MG63 (cell line): ENCODE measurements around the gene TBC1D10A. TPM values are rescaled to one million over a fixed set of nuclear protein-coding genes. Genes with fewer than 3 reads are reported as not detected.
A peak's percentile ranks its signal among the peaks of the same experiment; 100 is the strongest.

Experiments
- DNase-seq: peaks from one replicate; pipeline ENCODE4 v3.0.0-alpha.2; 2020
- H3K27me3 ChIP-seq: fragments of 250-450 bp; sonication (Bioruptor Pico); 2 replicates; pipeline ENCODE4 v1.5.1; 2020; ENCODE audit warnings: mild to moderate bottlenecking, moderate library complexity
- H3K36me3 ChIP-seq: fragments of 250-450 bp; sonication (Bioruptor Pico); 2 replicates; pipeline ENCODE4 v1.5.1; 2020; ENCODE audit warnings: mild to moderate bottlenecking, moderate library complexity
- H3K4me3 ChIP-seq: fragments of 250-450 bp; sonication (Bioruptor Pico); 2 replicates; pipeline ENCODE4 v1.5.1; 2020; ENCODE audit warnings: mild to moderate bottlenecking, moderate library complexity
- H3K9me3 ChIP-seq: fragments of 250-450 bp; sonication (Bioruptor Pico); 2 replicates; pipeline ENCODE4 v1.5.1; 2020; ENCODE audit warnings: mild to moderate bottlenecking, moderate library complexity
- total RNA-seq: library from RNA; depleted of rRNA; stranded (reverse); fragments of >200 nt; shearing (Covaris generic); gene quantifications from 2 replicates; pipeline ENCODE4 v1.2.3, GENCODE V29; 2014; ENCODE audit warnings: low replicate concordance

TBC1D10A gene
- total RNA-seq, 1 experiment from 2014 or later, result 25.7 TPM

DNA sequence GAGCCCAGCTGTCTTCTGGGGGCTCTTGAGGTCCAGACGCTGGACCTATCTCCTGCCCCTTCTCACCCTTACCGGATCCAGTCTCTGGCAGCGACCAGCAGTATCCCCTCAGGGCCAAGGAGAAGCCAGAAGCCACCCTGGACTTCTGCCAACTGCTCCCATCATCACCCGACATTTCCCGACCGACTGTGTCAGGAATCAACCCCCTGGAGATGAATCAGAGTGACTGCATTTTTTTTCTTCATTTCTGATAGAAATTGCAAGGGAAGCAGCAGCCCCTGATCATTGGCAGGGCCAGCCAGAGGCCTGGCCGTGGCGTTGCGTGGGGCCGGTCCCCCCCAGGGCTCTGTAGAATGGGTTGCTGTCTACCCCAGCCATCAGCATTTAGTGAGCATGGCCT lies 75.0 kb downstream of the TBC1D10A start:
- no peaks in the 10 kb centered on the region for H3K36me3 ChIP-seq
- no peak overlapping the region for H3K4me3 ChIP-seq
- peak; percentile 53 for DNase-seq
- H3K27me3 ChIP-seq, result no peaks in the 10 kb centered on the region
- no peaks in the 10 kb centered on the region for H3K9me3 ChIP-seq

DNA sequence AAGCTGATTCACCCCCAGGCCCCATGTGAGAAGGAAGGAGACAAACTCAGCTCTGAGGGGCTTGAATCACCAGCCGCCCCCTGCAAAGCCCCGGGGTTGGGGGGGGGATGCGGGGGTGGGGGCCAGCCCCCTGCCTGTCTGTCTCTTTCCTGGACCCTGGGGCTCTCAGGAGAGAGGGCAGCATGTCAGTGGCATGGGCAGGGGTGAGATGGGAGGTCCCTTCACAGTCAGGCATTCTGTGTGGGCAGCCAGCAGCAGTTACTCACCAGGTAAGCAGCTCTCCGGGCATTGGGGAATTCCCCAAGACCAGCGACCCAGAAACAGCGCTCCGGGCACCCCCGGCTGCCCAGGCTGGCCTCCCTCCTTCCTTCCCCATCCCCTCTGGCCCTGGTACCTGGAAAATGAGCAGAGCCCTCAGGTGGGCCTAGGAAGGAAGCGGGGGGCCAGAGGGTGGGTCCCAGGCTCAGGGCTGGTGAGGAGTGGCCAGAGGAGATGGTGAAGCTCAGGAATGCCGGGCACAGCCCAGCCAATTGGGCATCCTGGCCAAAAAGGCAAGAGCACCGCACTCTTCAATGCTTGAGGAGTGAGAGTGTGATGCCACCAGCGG lies 76.0 kb downstream of the TBC1D10A start:
- DNase-seq, result peak; percentile 88
- H3K9me3 ChIP-seq, result no peaks in the 10 kb centered on the region
- no peak overlapping the region for H3K4me3 ChIP-seq
- H3K36me3 ChIP-seq, result peaks cover 2% of the 10 kb centered on the region; the same call in 1 of the 2 replicates
- no peaks in the 10 kb centered on the region for H3K27me3 ChIP-seq

DNA sequence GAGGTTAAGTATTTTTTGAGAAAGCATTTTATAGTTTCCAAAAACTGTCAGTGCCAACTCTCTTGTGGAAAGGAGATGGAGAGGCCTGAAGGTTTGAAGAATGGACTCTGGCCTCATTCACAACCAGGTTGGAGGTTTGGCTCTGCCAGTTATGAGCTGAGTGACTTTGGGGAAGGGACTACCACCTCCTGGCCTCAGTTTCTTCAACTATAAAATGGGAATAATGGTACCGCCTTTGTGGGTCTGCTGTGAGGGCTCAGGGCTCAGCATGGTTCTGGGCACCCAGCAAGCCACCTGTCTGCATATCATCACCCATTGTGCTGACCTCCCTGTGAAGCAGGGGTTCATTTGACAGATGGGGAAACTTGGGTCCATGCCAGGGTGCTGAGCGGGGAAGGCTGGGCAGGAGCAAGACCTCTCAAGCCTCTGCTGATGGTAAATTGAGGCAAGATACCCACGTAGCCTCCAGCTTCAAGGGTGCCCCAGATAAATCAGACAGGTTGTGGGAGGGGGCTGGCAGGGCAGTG lies 76.6 kb downstream of the TBC1D10A start:
- no peaks in the 10 kb centered on the region for H3K9me3 ChIP-seq

DNA sequence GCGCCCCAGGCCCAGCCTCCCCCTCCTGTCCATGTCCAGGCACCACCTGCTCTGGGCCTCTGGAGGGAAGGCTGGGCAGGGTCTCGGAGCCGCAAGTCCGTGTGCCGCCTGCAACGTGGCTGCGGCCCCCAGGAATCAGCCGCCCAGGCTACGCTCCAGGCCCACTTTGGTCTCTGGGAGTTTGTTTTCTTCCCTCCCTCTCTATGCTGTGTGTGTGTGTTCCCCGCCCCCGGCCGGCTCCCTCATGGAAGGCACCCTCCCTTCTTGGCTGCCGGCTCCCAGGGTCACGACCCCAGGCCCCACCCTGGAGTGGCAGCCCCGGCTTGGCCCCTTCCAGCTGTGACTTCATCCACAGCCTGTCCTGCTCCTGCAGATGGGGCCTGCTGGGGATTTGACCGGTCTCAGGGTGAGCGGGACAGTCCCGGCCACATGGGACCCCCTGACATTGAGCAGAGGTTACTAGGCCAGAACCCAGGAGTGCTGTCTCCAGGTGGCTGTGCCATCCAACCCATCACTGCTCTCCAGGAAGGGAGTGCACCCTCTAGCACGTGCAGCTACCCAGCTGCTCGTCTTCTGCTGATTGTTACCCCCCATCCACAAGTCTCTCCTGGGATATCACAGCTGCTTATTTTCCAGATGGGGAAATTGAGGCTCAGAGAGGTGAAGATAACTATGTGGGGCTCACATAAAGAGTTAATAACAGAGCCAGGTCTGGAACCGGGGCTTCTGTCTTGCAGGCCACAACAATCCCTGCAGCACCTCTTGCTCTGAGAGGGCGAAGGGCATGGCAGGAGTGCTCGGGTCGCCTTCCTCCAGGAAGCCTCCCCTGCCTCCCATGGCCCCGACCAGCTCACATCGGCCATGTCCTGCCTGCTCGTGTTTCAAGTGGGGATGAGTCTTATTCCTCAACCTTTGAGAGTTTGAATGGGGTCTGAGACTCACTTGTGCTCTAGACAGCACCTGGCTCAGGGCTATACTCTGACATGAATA lies 77.4 kb downstream of the TBC1D10A start:
- DNase-seq, result peak; percentile 89
- H3K27me3 ChIP-seq, result no peaks in the 10 kb centered on the region

More for the DNA sequence above, 76.6 kb downstream of the TBC1D10A start:
- peaks cover 3% of the 10 kb centered on the region; the same call in 1 of the 2 replicates for H3K36me3 ChIP-seq
- no peak overlapping the region for H3K4me3 ChIP-seq
- DNase-seq, result no peak
- no peaks in the 10 kb centered on the region for H3K27me3 ChIP-seq

DNA sequence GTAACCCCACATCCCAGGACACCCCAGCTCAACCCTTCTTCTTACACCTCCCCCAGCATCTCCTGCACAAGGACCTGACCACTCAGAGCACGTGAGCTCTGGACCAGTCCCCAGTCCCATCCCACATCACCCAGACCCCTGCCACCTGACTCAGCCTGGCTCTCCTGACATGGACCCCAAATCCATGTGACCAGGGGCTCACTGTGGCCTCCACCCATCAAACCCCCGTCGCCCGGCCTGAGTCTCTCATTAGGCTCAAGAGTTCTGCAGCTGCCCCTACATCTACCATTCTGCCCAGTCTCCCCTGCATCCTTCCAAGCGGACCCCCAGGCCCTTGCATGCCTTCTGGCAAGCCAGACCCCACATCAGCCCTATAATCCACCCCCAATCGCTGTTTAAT lies 78.3 kb downstream of the TBC1D10A start:
- DNase-seq, result no peak
- H3K36me3 ChIP-seq, result peaks cover 19% of the 10 kb centered on the region
- no peak overlapping the region for H3K4me3 ChIP-seq
- H3K9me3 ChIP-seq, result no peaks in the 10 kb centered on the region
- no peaks in the 10 kb centered on the region for H3K27me3 ChIP-seq

More for the DNA sequence above, 77.4 kb downstream of the TBC1D10A start:
- Histone ChIP-seq H3K36me3 (peaks cover 10% of the 10 kb centered on the region), H3K4me3 (no peak overlapping the region), H3K9me3 (no peaks in the 10 kb centered on the region)

DNA sequence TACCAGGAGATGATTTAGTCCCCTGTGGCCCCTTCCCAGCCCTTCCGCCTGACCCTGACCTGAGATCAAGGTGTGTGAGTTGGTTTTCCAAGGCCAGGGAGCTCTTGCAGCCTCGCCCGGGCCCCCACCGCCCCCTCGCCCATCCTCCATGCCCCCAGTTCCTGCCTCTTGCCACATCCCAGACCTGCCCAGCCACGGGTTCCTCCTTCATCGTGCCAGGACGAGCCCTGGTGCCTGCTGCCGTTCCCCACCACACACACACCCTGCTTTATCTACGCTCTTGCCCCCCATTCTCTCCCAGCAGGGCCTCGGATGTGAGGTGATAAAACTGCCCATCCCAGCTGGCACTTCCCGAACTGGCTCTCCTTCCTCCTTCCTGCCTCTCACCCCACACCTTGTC lies 78.8 kb downstream of the TBC1D10A start:
- H3K27me3 ChIP-seq, result no peaks in the 10 kb centered on the region
- DNase-seq, result no peak
- no peaks in the 10 kb centered on the region for H3K9me3 ChIP-seq
- peaks cover 24% of the 10 kb centered on the region for H3K36me3 ChIP-seq
- H3K4me3 ChIP-seq, result no peak overlapping the region

DNA sequence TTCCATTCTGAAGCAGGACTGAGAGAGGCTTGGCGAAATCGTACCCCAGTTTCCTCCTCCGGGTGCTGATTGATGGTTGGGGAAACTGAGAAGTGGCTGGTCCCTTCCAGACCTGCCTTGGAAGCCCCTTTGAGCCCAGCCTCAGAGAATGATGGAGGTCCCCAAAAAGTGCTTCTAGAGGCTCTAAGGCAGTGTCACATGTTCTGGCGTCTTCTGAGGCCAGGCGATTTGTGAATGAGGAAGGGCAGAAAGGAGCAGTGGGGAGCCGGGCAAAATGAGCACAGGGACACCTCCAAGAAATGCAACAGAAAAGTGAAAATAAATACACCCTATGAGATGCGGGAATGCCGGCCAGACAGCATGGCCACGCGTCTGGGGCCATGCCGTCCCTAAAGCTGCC lies 79.2 kb downstream of the TBC1D10A start:
- no peaks in the 10 kb centered on the region for H3K9me3 ChIP-seq
- H3K27me3 ChIP-seq, result no peaks in the 10 kb centered on the region
- H3K36me3 ChIP-seq, result peaks cover 27% of the 10 kb centered on the region
- no peak for DNase-seq
- no peak overlapping the region for H3K4me3 ChIP-seq

DNA sequence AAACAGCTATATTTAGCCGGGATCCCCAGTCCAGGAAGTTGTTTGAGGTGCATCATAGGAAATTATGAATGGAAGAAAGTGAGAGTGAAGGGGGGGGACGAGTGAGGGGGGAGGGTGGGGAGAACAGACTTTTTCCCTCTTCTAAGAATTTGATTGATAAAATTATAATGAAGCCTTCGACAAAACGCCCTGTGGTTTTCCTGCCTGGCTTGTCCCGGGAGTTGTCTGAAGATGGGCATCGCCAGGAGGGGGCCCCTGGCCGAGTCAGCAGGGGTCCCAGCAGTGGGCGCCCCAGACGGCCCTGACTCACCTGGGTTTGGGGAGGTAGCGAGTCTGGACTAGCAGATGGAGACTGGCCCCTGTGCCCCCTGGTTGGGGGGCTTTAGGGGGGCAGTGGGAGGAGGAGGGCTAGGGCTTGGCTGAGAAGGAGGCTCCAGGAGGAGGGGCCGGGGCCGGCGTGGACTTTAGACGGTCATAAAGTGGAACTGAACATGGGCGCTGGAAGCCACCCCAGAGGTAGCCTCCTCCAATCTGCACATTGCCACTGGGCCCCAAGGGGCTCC lies 79.8 kb downstream of the TBC1D10A start:
- peak; percentile 37 for DNase-seq
- Histone ChIP-seq H3K4me3 (peak overlapping the region; percentile 74), H3K27me3 (no peaks in the 10 kb centered on the region), H3K9me3 (no peaks in the 10 kb centered on the region), H3K36me3 (peaks cover 28% of the 10 kb centered on the region)

DNA sequence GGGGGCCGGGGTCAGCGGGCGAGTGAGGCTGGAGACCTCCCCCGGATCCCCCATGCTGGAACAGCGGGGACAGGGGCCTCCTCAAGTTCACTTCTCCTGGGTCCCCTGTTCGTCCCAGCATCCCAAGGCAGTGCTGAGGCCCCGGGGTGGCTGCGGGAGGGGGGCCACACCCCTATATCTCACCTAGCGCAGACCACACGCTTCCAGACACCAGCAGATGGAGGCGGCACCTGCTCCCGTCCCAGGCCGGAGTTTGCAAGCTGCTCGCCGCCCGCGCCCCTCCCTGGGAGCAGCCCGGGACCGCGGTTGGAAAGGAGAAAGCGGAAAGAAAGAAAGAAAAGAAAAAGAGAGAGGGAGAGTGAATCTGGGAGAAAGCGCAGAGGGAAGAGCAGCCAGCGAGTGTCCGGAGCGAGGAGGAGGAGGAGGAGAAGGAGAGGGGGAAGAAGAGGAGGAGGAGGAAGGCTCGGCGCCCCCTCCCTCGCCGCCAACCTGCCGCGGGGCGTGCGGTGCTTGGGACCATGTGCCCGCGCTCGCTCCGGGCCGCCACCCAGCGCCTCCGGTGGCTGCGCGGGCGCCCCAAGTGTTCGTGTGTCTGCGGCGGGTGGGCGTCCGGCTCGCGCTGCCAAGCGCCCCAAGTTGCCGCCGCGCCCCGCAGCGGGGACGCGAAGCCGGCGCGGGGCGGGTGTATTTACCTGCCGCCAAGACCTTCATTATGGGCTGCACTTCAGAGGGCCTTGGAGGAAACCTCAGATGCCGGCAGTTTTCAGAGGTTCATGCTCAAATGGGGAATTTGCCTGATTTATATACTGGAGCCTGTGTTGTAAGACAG lies 80.5 kb downstream of the TBC1D10A start, which contains the start of gene LIF:
Gene LIF (minus strand): TSS at position 775 of the 829 bp plus-strand sequence. CDS start 64 bp downstream, at position 711.
- peak; percentile 55 for DNase-seq
- no peaks in the 10 kb centered on the region for H3K9me3 ChIP-seq
- peaks cover 35% of the 10 kb centered on the region for H3K36me3 ChIP-seq
- H3K4me3 ChIP-seq, result peak within 1 kb of the TSS; percentile 74
- no peaks in the 10 kb centered on the region for H3K27me3 ChIP-seq

DNA sequence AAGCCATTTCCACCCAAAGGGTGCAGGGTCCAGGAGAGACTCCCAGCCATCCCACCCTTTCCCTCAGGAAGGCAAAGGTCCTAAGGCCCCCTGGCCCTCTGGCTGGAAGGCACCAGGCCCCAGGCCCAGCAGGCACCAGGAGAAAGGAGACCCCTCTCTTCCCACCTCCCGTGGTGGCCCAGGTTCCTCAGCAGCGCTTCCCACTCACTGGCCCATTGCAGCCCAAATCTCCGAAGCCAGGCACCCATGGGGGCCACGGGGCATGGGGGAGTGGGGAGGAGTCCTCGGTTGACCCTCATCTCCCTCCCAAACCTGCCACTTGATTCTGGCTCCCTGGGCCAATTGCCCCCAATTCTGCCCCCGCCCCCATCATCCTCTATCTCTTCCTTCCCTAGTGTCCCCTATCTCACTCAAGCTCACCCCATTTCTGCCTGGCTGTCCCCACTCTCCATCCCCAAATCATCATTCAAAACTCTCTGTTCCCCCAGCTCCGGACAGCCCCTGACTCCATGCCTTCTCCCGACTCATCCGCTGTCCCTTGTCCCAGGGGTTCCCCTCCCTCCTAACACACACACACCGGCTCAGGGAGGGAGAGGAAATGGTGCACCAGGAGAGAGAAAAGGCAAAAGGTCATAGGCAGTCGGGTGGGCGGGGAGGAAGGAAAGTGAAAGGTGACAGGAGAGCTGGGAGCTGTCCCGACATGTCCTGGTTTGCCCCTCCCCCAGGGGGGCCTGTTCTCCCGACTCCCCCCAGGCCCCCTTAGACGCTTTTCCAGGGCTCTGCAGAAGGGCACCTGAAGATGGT lies 81.4 kb downstream of the TBC1D10A start:
- Histone ChIP-seq H3K9me3 (no peaks in the 10 kb centered on the region), H3K27me3 (no peaks in the 10 kb centered on the region), H3K36me3 (peaks cover 41% of the 10 kb centered on the region), H3K4me3 (peak overlapping the region; percentile 74)
- DNase-seq, result no peak

DNA sequence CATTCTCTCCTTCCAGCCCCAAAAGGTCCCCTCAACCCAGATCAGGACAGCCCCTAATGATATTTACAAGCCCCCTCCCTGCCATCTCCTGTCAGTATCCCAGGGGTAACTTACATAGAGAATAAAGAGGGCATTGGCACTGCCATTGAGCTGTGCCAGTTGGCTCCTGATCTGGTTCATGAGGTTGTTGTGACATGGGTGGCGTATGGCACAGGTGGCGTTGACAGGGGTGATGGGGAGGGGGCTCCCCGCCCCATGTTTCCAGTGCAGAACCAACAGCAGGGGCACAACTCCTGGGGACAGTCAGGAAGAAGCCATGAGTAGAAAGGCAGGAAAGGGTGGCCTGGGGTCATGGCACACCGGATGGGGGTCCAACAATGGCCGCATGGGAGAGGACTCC lies 82.1 kb downstream of the TBC1D10A start:
- DNase-seq, result no peak
- peak overlapping the region; percentile 74 for H3K4me3 ChIP-seq
- H3K9me3 ChIP-seq, result no peaks in the 10 kb centered on the region
- peaks cover 41% of the 10 kb centered on the region for H3K36me3 ChIP-seq
- no peaks in the 10 kb centered on the region for H3K27me3 ChIP-seq

DNA sequence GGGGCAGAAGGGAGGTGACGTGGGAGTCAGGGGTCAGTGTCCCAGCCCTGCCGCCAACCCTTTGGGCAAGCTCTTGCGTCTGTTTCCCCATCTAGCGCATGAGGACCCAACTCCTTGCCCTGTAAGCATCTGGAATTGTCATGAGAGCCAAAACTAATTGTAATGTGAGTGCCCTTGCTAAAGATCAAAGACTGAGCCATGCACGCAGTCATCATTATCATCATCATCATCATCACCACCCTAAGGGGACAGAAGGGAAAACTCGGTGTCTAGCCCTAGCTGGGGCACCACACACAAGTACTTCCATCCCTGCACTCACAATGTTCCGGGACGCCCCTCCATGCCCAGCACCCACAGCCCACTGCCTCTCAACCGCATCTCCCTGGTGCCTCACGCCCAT lies 82.7 kb downstream of the TBC1D10A start:
- no peaks in the 10 kb centered on the region for H3K27me3 ChIP-seq
- no peak for DNase-seq
- peaks cover 41% of the 10 kb centered on the region for H3K36me3 ChIP-seq
- peak overlapping the region; percentile 74 for H3K4me3 ChIP-seq
- H3K9me3 ChIP-seq, result no peaks in the 10 kb centered on the region

DNA sequence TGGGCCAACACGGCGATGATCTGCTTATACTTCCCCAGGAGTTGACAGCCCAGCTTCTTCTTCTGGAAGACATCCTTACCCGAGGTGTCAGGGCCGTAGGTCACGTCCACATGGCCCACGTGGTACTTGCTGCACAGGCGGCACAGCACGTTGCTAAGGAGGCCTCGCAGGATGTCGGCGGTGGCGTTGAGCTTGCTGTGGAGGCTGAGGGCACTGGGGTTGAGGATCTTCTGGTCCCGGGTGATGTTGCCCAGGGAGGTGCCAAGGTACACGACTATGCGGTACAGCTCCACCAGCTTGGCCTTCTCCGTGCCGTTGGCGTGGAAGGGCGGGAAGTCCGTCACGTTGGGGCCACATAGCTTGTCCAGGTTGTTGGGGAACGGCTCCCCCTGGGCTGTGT lies 83.1 kb downstream of the TBC1D10A start:
- Histone ChIP-seq H3K4me3 (no peak overlapping the region), H3K27me3 (no peaks in the 10 kb centered on the region), H3K36me3 (peaks cover 41% of the 10 kb centered on the region), H3K9me3 (no peaks in the 10 kb centered on the region)
- DNase-seq, result no peak
